Measurements from ENCODE around the gene HOXD4.

The HOXD4 gene

GRCh38 chr2:176126929-176127773 is 24.2 kb upstream of the HOXD4 start:
- DNase-seq (ENCODE audit: low spot score): peak; percentile 56

- DNase-seq (ENCODE audit: low spot score): no peak
Measured at GRCh38 chr2:176127774-176128072, 23.6 kb upstream of the HOXD4 start.

GRCh38 chr2:176128172-176128981 is 23.0 kb upstream of the HOXD4 start:
- no peak for DNase-seq (ENCODE audit: low spot score)

GRCh38 chr2:176128982-176129796 is 22.2 kb upstream of the HOXD4 start, which contains the start of gene HOXD8:
Gene HOXD8, plus strand, starts transcription at chr2:176129705. Its CDS starts 662 bp downstream, at chr2:176130367.
- DNase-seq (ENCODE audit: low spot score): peak; percentile 71

- no peak for DNase-seq (ENCODE audit: low spot score)
Measured at GRCh38 chr2:176129813-176130146, 21.6 kb upstream of the HOXD4 start.

GRCh38 chr2:176130147-176130956 is 21.0 kb upstream of the HOXD4 start:
- DNase-seq (ENCODE audit: low spot score): peak; percentile 66

GRCh38 chr2:176130957-176131847 is 20.1 kb upstream of the HOXD4 start:
- no peak for DNase-seq (ENCODE audit: low spot score)

- no peak for DNase-seq (ENCODE audit: low spot score)
Measured at GRCh38 chr2:176131848-176132158, 19.5 kb upstream of the HOXD4 start.

GRCh38 chr2:176132205-176133171 is 18.9 kb upstream of the HOXD4 start:
- DNase-seq (ENCODE audit: low spot score): no peak

GRCh38 chr2:176133389-176133788 is 18.0 kb upstream of the HOXD4 start:
- DNase-seq (ENCODE audit: low spot score): no peak

- no peak for DNase-seq (ENCODE audit: low spot score)
Measured at GRCh38 chr2:176134035-176134434, 17.3 kb upstream of the HOXD4 start.

- DNase-seq (ENCODE audit: low spot score): no peak
Measured at GRCh38 chr2:176135035-176135440, 16.3 kb upstream of the HOXD4 start.

GRCh38 chr2:176136374-176137251 is 14.7 kb upstream of the HOXD4 start:
- DNase-seq (ENCODE audit: low spot score): peak; percentile 55

GRCh38 chr2:176137252-176137580 is 14.1 kb upstream of the HOXD4 start:
- DNase-seq (ENCODE audit: low spot score): no peak

GRCh38 chr2:176137906-176138305 is 13.4 kb upstream of the HOXD4 start:
- no peak for DNase-seq (ENCODE audit: low spot score)

GRCh38 chr2:176138526-176138922 is 12.8 kb upstream of the HOXD4 start:
- DNase-seq (ENCODE audit: low spot score): no peak

- no peak for DNase-seq (ENCODE audit: low spot score)
Measured at GRCh38 chr2:176138923-176139660, 12.3 kb upstream of the HOXD4 start.

Data from AG08395 (cell line).